ENCODE measurements around the gene PHYKPL.

DNA sequence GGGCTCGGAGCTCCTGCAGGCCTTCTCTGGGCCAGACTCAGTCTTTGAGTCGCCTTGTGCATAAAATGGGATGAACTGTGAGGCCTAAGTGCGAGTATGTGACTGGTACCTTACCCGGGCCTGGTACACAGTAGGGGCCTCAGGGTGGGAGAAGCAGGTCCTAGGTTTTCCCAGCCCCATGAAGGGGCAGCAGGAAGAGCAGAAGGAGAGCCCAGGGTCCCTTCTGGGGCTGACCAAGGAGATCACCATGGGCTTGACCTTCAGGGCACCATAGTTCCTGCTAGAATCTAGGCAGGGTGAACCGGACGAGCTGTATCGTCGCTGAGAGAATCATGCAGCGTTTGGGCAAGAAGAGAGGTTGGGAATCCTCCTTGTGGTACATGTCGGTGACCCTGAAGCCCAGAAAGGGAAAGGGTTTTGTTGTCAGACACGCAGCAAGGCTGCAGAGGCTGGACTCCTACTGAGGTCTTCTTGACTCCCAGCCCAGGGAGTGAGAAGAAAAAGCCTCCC, 373 bp upstream of the PHYKPL start:
- TF ChIP-seq TAF1 (IDR thresholded peaks at IDR 0.05; ENCODE audit: borderline replicate concordance, insufficient read depth, low read length) (no peak), POLR2AphosphoS5 (IDR thresholded peaks at IDR 0.05; ENCODE audit: low read depth, low read length) (no peak), SIN3A (IDR thresholded peaks at IDR 0.05; ENCODE audit: borderline replicate concordance, insufficient read depth, low read length) (no peak), FOXP2 (optimal IDR thresholded peaks at IDR 0.05; ENCODE audit: borderline replicate concordance, extremely low read depth, extremely low read length, insufficient read depth) (no peak)
- TF ChIP-seq, protein P1, sequence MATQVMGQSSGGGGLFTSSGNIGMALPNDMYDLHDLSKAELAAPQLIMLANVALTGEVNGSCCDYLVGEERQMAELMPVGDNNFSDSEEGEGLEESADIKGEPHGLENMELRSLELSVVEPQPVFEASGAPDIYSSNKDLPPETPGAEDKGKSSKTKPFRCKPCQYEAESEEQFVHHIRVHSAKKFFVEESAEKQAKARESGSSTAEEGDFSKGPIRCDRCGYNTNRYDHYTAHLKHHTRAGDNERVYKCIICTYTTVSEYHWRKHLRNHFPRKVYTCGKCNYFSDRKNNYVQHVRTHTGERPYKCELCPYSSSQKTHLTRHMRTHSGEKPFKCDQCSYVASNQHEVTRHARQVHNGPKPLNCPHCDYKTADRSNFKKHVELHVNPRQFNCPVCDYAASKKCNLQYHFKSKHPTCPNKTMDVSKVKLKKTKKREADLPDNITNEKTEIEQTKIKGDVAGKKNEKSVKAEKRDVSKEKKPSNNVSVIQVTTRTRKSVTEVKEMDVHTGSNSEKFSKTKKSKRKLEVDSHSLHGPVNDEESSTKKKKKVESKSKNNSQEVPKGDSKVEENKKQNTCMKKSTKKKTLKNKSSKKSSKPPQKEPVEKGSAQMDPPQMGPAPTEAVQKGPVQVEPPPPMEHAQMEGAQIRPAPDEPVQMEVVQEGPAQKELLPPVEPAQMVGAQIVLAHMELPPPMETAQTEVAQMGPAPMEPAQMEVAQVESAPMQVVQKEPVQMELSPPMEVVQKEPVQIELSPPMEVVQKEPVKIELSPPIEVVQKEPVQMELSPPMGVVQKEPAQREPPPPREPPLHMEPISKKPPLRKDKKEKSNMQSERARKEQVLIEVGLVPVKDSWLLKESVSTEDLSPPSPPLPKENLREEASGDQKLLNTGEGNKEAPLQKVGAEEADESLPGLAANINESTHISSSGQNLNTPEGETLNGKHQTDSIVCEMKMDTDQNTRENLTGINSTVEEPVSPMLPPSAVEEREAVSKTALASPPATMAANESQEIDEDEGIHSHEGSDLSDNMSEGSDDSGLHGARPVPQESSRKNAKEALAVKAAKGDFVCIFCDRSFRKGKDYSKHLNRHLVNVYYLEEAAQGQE (IDR thresholded peaks at IDR 0.05; ENCODE audit: insufficient read depth in 1 of 2, low read depth in 2 of 2, low read length in 2 of 2): no peak; a peak in 1 of 4 replicates

Measured in PFSK-1 (cell line).